GM12874 (cell line): ENCODE results near the gene NFIA.

Source experiments
- CTCF ChIP-seq: IDR thresholded peaks from 2 replicates; pipeline ENCODE4 v1.5.1; 2011; ENCODE audit warnings: low read depth, mild to moderate bottlenecking, control low read depth, low read length, moderate library complexity; ENCODE audit not compliant: insufficient read depth

NFIA gene

GRCh38 chr1:61169045-61169444 is 86.7 kb downstream of the NFIA start:
- no peak for TF ChIP-seq CTCF

- no peak for TF ChIP-seq CTCF
These were observed 87.3 kb downstream of the NFIA start for GRCh38 chr1:61169634-61170033.

- no peak for TF ChIP-seq CTCF
These were observed 88.2 kb downstream of the NFIA start for GRCh38 chr1:61170328-61171238.

- no peak for TF ChIP-seq CTCF
These were observed 89.0 kb downstream of the NFIA start for GRCh38 chr1:61171346-61171745.

GRCh38 chr1:61171974-61172373 is 89.6 kb downstream of the NFIA start:
- no peak for TF ChIP-seq CTCF

GRCh38 chr1:61173118-61173517 is 90.8 kb downstream of the NFIA start:
- TF ChIP-seq CTCF, result no peak

GRCh38 chr1:61174060-61174795 is 91.9 kb downstream of the NFIA start:
- no peak for TF ChIP-seq CTCF
